Activated T-cell treated with anti-CD3 and anti-CD28 coated beads for 4 hours (primary cell): ENCODE measurements around the gene ALG8.
"Not testable (repeated sequence)": the region's sequence is repeated elsewhere in the genome, so short reads cannot be mapped to it uniquely, and the experiment has no call there.

Source experiments
- DNase-seq: peaks from one replicate; pipeline ENCODE4 v3.0.0-alpha.2; 2020

The ALG8 gene

DNA sequence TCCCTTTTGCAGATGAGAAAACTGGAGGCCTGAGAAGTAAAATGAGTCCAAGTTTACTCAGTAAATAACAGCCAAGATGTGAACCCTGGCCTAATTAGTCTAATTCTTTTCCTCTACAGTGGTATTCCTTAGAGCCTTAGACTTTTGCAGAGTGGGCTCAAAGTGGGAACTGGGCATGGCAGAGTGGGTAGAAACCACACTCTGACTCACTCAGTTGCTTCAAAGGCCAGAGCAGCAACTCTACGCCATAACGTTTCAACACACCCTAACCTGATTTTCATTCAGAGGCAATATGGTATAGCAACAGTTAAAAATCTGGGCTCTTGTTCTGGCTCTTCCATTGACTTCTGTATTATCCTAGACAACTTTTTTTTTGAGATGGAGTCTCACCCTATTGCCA, 73.0 kb downstream of the ALG8 start:
- no peak for DNase-seq

GRCh38 chr11:78065203-78065602, 74.2 kb downstream of the ALG8 start:
- DNase-seq = no peak

- no peak for DNase-seq
Measured at GRCh38 chr11:78063440-78064181, 75.8 kb downstream of the ALG8 start, which contains the start of gene THRSP. Gene THRSP, plus strand, starts transcription at chr11:78063861. Its CDS starts 21 bp downstream, at chr11:78063882.

- no peak for DNase-seq
Measured at GRCh38 chr11:78062671-78063070, 76.8 kb downstream of the ALG8 start.

- DNase-seq = no peak
Measured at GRCh38 chr11:78061921-78062311, 77.5 kb downstream of the ALG8 start.

GRCh38 chr11:78061088-78061920, 78.1 kb downstream of the ALG8 start:
- no peak for DNase-seq

GRCh38 chr11:78060533-78060932, 78.9 kb downstream of the ALG8 start:
- no peak for DNase-seq

DNA sequence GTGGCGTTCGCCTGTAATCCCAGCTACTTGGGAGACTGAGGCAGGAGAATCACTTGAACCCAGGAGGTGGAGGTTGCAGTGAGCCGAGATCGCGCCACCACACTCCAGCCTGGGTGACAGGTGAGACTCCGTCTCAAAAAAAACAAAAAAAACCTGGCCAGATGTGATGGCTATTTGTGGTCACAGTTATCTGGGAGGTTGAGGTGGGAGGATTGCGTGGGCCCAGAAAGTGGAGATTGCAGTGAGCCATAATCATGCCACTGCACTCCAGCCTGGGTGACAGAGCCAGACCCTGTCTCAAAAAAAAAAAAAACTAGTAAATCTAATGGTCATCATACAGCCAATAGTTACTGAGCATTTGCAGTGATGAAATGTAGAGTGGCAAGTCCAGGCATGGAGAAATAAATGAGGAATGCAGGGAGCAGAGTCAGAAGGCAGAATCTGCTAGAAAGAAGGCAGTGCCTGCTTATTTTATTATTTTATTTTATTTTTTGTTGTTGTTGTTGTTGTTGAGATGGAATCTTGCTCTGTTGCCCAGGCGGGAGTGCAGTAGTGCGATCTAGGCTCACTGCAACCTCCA, 79.6 kb downstream of the ALG8 start:
- not testable (repeated sequence) for DNase-seq

DNA sequence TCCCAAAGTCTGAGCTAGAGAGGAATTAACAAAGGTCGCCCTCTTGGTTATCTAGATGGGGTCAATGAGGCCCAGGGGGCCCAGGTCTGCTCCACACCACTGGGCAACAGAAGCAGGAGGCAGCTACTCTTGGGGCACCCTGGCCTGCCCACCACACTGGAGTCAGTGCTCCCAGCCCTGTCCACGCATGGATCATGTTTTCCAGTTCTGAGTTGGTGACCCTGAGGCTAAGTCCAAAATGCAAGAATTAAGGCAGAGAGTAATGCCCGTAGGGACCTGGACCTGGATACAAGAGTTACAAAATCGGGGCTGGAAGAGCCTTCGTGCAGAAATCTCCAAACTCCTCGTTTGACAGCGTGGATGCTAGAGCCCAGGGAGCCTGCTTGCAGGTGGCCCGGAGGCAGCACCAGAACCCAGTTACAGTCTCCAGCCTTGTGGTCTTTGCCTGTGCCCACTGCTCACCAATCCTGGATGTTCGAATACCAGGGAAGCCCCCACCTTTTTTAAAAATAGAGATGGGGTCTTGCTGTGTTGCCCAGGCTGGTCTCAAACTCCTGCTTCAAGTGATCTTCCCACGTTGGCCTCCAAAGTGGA, 81.9 kb downstream of the ALG8 start:
- DNase-seq = no peak

DNA sequence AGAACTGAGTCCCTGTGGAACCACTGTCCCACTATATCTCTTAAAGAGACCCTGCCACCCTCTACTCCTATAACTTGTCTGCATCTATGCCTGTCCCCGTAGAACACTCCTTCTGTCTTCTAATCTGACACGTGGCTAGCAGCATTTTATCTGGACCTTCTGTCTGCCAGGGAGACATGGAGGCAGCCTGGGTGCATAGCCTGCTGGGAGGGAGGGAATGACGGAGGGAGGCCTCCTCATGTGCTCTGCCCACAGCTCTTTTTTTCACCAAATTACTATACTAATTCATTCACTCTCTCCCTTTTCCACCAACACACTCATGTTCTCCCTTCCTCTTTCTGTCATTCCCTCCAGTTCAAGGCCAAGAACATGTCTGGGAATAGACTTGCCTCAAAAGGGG, 83.3 kb downstream of the ALG8 start:
- no peak for DNase-seq

DNA sequence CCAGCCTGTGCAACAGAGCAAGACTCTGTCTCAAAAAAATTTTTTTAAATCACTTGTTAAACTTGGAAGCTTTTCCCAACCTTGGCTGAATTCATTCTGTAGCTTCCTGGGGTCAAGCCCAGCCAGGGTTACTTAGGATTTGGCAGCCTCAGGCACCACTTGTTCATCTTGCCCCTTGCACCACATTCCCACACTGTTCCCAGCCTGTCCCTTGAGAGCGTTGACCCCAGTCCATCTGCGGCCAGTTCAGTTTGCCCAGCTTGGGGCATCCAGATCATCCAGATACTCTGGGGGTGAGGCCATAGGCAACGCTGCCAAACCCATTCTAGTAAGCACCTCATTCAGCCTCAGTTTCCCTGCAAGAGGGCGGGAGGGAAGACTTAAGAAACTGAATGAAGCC, 84.5 kb downstream of the ALG8 start:
- DNase-seq = no peak

DNA sequence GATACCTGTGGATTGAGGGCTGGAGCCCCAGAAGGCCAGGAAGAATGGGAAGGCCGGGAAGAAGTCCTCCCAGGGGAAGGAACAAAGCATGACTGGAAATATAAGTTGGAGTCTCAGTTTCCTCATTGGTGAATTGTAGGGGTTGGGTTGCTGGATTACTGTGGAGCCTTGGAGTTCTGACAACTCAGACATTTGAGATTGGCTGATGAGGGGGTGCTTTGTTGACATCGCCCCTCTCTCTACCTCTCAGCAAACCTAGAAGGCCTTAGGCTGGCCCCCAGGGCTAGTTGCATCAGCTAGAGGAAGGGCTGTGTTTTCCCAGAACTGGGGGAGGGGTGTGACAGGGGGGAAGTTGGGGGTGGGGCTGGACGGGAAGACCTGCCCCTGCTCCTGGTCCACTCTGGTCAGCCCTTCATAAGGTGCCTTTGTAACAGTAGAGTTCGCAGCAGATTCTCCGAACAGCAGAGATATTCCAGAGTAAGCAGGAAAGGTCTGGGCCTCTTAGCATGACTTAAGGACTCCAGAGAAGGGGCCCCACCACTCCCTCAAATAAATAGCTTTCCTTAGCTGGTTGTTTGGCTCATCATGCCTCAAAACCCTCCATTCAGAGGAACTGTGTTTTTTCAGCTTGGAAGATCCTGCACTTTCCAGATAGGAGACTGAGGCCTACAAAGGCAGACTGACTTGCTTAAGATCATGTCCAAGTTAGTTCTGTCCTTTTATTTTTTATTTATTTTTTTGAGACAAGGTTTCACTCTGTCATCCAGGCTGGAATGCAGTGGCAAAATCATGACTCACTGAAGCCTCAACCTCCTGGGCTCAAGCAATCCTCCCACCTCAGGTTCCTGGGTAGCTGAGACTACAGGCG, 88.2 kb downstream of the ALG8 start:
- no peak for DNase-seq
